ENCODE data around the gene WDR70. TPM values are rescaled to one million over a fixed set of nuclear protein-coding genes. Genes with fewer than 3 reads are reported as not detected.
"Not testable (repeated sequence)": the region's sequence is repeated elsewhere in the genome, so short reads cannot be mapped to it uniquely, and the experiment has no call there.

Gene WDR70
- total RNA-seq, 1 experiment from 2014 or later: 78.2 TPM

DNA sequence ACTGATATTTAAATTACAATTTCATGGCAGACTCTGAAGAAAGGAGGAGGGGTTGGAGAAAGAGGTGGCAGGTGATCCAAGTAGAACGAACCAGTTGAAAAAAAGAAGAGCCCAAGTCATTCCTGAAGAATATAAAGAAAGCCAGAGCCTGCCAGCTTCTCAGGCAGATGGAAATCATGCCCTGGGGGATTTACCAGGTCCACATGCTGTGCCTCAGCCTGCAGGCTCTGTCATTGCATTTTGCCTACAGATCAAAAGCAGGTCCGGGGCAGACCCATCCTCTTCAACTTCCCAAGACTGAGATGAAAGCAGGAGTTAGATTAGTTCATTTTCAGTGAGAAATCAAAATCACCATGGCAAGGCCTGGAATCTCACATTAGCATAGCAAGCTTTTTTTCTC is 412.2 kb downstream of the WDR70 start:
- no peaks in the 10 kb centered on the region for H4K20me1 ChIP-seq (ENCODE audit: insufficient read depth)
- POLR2A ChIA-PET (ENCODE audit: unreplicated experiment): no interaction called here
- H3K4me3 ChIP-seq: no peak overlapping the region
- no peaks in the 10 kb centered on the region for H3K36me3 ChIP-seq (ENCODE audit: low read depth)
- peaks cover 16% of the 10 kb centered on the region for H3K4me1 ChIP-seq (replicated peaks; ENCODE audit: insufficient read depth)
- H3K27me3 ChIP-seq (ENCODE audit: insufficient read depth, low read depth): no peaks in the 10 kb centered on the region
- H3F3A ChIP-seq (ENCODE audit: insufficient read depth, low read depth): peaks cover 11% of the 10 kb centered on the region
- CTCF ChIA-PET: no interaction called here
- H3K9me3 ChIP-seq (ENCODE audit: insufficient read depth, low read depth): peaks cover 21% of the 10 kb centered on the region
- no TSS peak for BruUV-seq (replicated peaks)
- no peak overlapping the region for H3K27ac ChIP-seq
- H2AFZ ChIP-seq: no peak overlapping the region
- no peak for TF ChIP-seq EZH2 (IDR thresholded peaks at IDR 0.05; ENCODE audit: low read depth)
- TF ChIP-seq, protein P1, sequence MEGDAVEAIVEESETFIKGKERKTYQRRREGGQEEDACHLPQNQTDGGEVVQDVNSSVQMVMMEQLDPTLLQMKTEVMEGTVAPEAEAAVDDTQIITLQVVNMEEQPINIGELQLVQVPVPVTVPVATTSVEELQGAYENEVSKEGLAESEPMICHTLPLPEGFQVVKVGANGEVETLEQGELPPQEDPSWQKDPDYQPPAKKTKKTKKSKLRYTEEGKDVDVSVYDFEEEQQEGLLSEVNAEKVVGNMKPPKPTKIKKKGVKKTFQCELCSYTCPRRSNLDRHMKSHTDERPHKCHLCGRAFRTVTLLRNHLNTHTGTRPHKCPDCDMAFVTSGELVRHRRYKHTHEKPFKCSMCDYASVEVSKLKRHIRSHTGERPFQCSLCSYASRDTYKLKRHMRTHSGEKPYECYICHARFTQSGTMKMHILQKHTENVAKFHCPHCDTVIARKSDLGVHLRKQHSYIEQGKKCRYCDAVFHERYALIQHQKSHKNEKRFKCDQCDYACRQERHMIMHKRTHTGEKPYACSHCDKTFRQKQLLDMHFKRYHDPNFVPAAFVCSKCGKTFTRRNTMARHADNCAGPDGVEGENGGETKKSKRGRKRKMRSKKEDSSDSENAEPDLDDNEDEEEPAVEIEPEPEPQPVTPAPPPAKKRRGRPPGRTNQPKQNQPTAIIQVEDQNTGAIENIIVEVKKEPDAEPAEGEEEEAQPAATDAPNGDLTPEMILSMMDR (conservative IDR thresholded peaks at IDR 0.05): no peak
- H3K4me2 ChIP-seq: no peak overlapping the region
- intact Hi-C loops (cut with micrococcal nuclease; ENCODE audit: unreplicated experiment): no loop called here
- H3K9me2 ChIP-seq (ENCODE audit: insufficient read depth): no peaks in the 10 kb centered on the region
- no peak for DNase-seq
- H3K79me2 ChIP-seq (ENCODE audit: low read depth): no peaks in the 10 kb centered on the region

DNA sequence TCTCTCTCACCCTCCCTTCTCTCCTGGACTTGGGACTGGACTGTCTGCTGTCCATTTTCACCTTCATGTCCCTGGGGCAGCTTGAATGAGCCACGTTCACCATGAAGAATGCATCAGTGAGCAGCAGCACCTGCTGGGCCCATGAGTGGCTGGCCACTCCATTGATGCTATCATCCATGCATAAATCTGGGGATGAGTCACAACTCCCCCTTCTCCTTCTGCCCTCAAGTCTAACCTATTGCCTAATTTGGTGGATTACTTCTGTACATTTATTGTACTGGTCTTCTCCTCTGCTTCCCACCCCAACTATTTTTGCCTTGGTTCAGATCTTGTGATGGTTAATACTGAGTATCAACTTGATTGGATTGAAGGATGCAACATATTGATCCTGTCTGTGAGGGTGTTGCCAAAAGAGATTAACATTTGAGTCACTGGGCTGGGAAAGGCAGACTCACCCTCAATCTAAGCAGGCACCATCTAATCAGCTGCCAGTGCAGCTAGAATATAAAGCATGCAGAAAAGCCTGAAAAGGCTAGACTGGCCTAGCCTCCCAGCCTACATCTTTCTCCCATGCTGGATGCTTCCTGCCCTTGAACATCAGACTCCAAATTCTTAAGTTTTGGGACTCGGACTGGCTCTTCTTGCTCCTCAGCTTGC is 414.0 kb downstream of the WDR70 start:
- peak; percentile 73 to 75 for DNase-seq
- ChIA-PET CTCF (no interaction called here), POLR2A (ENCODE audit: unreplicated experiment) (interaction anchor here (0.6 kb wide), 1 partner anchor 9 kb away, joined by 4 read pairs; no protein-coding TSS in a partner anchor)
- H3K27ac ChIP-seq: peak overlapping the region; percentile 14; the same call in 1 of the 2 replicates
- H3K79me2 ChIP-seq (ENCODE audit: low read depth): no peaks in the 10 kb centered on the region
- TF ChIP-seq, protein P1 (conservative IDR thresholded peaks at IDR 0.05): no peak
- TF ChIP-seq EZH2 (IDR thresholded peaks at IDR 0.05; ENCODE audit: low read depth): no peak
- H3K9me2 ChIP-seq (ENCODE audit: insufficient read depth): no peaks in the 10 kb centered on the region
- no peak overlapping the region for H3K4me3 ChIP-seq
- no peak overlapping the region for H2AFZ ChIP-seq
- peak overlapping the region; percentile 20 for H3K4me2 ChIP-seq
- no peaks in the 10 kb centered on the region for H3K27me3 ChIP-seq (ENCODE audit: insufficient read depth, low read depth)
- peaks cover 21% of the 10 kb centered on the region for H3K9me3 ChIP-seq (ENCODE audit: insufficient read depth, low read depth)
- BruUV-seq (replicated peaks): no TSS peak
- H3K4me1 ChIP-seq (replicated peaks; ENCODE audit: insufficient read depth): peaks cover 16% of the 10 kb centered on the region
- intact Hi-C loops (cut with micrococcal nuclease; ENCODE audit: unreplicated experiment): loop anchor here (2.0 kb wide), 1 partner anchor 22 kb away; no protein-coding TSS in a partner anchor
- H3F3A ChIP-seq (ENCODE audit: insufficient read depth, low read depth): peaks cover 11% of the 10 kb centered on the region
- H4K20me1 ChIP-seq (ENCODE audit: insufficient read depth): no peaks in the 10 kb centered on the region
- no peaks in the 10 kb centered on the region for H3K36me3 ChIP-seq (ENCODE audit: low read depth)

DNA sequence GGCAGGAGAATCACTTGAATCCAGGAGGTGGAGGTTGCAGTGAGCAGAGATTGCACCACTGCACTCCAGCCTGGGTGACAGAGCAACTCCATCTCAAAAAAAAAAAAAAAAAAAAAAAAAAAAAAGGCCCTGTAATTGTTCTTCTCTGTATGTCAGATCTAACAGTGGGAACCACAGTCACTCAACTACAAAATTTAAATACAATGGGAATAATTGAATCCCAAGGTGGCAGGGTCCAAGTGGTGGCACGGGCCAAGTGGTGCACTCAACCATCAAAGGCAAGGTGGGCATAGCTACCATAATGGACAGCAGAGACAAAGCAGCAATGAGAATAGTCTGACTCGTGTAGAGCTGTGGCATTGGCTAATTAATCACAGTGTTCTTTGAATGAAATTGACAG is 416.2 kb downstream of the WDR70 start:
- H3K4me1 ChIP-seq (replicated peaks; ENCODE audit: insufficient read depth): peaks cover 16% of the 10 kb centered on the region
- CTCF ChIA-PET; H3K27ac ChIP-seq; H3K36me3 ChIP-seq (ENCODE audit: low read depth); H3K4me3 ChIP-seq; intact Hi-C loops (cut with micrococcal nuclease; ENCODE audit: unreplicated experiment); H3K4me2 ChIP-seq; H3K79me2 ChIP-seq (ENCODE audit: low read depth); H3K9me2 ChIP-seq (ENCODE audit: insufficient read depth); H3K27me3 ChIP-seq (ENCODE audit: insufficient read depth, low read depth); H2AFZ ChIP-seq; BruUV-seq (replicated peaks); H4K20me1 ChIP-seq (ENCODE audit: insufficient read depth); DNase-seq; POLR2A ChIA-PET (ENCODE audit: unreplicated experiment): not testable (repeated sequence)
- H3K9me3 ChIP-seq (ENCODE audit: insufficient read depth, low read depth): peaks cover 21% of the 10 kb centered on the region
- peaks cover 11% of the 10 kb centered on the region for H3F3A ChIP-seq (ENCODE audit: insufficient read depth, low read depth)

DNA sequence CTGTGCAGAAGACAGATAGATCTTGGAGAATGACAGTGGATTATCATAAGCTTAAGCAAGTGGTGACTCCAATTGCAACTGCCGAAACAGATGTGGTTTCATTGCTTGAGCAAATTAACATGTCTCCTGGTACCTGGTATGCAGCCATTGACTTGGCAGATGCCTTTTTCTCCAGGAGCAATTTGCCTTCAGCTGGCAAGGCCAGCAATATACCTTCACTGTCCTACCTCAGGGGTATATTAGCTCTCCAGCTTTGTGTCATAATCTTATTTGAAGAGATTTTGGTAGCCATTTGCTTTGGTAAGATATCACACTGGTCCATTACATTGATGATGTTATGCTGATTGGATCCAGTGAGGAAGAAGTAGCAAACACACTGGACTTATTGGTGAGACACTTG is 417.3 kb downstream of the WDR70 start:
- H3K4me1 ChIP-seq (replicated peaks; ENCODE audit: insufficient read depth): peaks cover 16% of the 10 kb centered on the region
- CTCF ChIA-PET; BruUV-seq (replicated peaks); H3K27me3 ChIP-seq (ENCODE audit: insufficient read depth, low read depth); H4K20me1 ChIP-seq (ENCODE audit: insufficient read depth); H3K4me2 ChIP-seq; intact Hi-C loops (cut with micrococcal nuclease; ENCODE audit: unreplicated experiment); H2AFZ ChIP-seq; H3K79me2 ChIP-seq (ENCODE audit: low read depth); POLR2A ChIA-PET (ENCODE audit: unreplicated experiment); H3K36me3 ChIP-seq (ENCODE audit: low read depth); H3K9me2 ChIP-seq (ENCODE audit: insufficient read depth); H3K4me3 ChIP-seq; H3K27ac ChIP-seq; DNase-seq: not testable (repeated sequence)
- peaks cover 20% of the 10 kb centered on the region for H3K9me3 ChIP-seq (ENCODE audit: insufficient read depth, low read depth)
- H3F3A ChIP-seq (ENCODE audit: insufficient read depth, low read depth): peaks cover 11% of the 10 kb centered on the region

Measured in PC-9 (cell line).